CD4-positive, alpha-beta T cell treated with Interleukin-2 at 100 ng/mL for 4 hours (primary cell): ENCODE results near the gene CTIF.
"Not testable (repeated sequence)": the region's sequence is repeated elsewhere in the genome, so short reads cannot be mapped to it uniquely, and the experiment has no call there.

Experiments used
- DNase-seq: peaks from one replicate; pipeline ENCODE4 v3.0.0-alpha.2; 2020; ENCODE audit warnings: low spot score

Gene CTIF

DNA sequence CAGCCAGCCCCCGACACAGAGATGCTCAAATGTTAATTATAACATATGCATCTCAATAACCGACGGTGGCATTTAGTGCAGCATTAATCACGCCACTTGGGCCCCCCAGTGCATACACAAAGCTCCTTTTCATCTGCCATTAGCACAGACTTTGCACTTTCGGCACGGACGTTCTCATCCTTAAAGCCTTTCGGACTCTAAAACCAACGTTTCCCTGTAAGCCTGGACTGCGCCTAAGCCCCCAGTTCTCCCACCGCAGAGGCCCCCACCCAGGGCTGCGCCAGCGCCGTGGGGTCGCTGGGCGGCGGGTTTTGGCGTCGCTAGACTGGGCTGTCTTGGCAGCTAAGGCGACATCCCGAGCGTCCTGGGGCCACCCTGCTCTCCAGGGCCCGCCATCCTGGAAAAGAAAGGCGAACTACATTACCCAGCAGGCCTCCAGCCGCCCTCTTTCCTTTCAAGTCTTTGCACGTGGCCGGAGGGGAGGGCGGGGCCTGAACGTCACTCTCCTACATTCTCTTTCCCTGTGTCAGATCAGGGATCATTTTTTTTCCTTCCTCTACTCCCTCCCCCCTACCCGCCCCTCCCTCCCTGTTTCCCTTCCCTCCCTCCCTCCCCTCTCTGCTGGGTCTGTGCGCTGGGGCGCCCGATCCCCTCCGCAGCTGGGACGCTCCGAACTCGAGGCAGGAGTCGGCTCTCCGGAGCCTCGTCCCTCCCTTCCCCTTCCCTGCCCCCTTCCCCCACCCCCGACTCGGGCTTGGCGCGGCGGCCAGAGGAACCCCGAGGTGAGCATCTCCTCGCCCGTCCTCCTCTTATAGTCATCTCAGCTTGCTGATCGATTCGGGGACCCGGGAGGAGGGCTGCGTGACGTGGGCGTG, at the start of gene CTIF:
Gene CTIF (plus strand): TSS at position 501 of the 875 bp plus-strand sequence. CDS start 80,535 bp downstream, outside the sequence.
- peak; percentile 58 for DNase-seq

DNA sequence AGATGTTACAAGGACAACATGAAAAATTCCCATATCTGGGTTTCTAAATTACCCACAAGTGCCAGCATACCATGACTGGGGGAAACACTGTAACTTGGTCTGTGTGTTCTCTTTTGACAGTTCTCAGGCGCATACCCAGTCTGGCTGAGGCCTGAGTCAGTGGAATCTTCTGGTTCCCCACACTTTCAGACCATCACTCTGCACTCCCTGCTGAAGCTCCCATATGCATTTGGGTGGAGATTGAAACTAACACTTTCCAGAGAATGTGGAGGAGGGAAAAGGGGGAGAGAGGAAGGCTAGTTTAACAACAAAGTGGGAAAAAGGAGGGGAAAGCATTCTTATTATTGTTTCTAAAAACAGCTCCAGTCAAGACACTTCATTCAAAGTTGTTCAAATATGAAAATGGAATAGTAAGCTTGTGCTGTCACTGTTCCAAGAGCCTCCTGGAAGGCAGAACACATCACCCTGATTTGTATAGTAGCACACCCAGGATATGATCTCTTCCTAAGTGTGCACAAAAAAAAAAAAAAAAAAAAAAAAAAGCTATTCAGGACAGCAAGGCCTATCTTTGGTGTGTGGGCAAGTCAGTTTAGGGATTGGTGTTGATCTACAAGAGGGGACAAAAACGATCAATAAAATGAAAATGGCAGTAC, 48.1 kb upstream of the CTIF start:
- DNase-seq, result no peak

DNA sequence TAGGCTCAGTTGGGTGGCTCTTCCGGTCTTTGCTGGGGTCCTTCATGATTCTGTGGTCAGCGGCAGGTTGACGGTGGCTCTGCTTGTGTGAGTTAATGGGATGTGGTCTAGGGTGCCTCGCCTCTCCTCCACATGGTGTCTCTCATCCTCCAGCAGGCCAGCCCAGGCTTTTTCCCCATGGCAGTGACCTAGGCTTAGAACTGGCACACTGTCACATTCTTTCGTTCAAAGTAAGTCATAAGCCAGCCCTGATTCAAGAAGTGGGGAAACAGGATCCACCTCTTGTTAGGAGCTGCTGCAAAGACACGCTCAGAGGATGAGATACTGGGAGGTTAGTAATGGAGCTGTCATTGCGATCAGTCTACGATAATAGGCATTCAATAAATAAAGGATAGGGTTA, 46.0 kb upstream of the CTIF start:
- no peak for DNase-seq

DNA sequence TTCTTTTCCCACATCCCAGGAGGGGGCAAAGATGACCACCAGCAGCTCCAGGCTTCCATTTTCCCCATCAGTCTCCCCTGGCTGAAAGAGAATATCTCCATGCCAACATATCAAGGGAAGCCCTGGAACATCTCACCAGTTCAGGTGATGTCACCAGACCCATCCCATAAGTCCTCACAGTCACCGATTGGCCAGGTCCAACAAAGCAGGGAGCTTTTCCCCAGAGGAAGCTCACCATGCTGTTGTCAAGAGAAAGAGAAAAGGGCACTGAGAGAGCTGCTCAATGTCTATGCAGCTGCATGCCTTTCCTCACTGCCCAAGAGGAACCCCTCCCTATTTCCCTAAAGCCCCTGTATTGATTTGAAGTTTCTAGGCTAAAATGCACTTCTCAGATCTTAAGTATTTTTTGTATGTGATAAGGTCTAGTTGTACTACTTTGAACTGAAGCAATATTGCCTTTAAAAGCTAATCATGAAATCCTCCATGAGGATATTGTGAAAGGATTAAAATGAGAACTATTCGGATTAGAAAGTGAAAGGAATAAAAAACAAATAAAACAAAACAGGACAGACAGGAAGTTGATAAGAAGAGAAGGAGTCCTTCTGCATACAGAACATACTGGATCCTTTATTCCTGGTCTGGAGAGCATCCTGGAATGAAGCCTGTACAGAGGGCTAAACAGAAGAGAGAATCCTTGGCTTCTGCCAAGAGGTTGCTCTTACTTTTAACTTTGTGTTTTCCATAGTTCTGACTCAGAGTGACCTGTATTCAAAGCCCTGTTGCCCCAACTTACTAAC, 45.2 kb upstream of the CTIF start:
- no peak for DNase-seq

DNA sequence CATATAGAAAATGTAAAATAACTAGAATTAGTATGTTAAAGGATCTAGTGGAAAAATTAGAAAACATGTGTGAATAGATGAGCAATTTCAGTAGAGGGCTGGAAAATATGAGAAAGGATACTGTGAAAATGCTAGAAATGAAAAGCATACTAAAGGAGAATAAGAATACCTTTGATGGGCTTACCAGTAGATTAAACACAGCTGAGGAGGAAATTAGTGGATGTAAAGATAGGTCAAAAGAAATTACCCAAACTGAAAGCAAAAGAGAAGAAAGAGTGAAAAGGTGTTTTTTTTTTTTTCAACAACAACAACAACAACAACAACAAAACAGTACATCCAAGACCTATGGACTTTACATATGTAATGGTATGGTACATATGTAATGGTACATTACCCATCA, 41.0 kb upstream of the CTIF start:
- DNase-seq, result no peak

DNA sequence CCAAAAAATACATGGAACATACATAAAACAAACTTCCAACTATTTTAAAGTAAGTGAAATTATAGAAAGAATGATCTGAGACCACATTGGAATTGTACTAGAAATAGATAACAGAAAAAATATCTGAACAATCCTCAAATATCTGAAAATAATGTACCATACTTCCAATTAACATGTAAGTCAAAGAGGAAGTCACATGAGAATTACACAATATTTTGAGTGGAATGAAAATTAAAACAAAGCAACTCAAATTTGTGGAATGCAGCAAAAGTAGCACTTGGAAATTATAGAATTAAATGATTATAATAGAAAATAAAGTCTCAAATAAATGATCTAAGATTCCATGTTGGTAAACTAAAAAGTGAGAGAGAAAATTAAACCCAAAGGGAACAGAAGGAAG, 38.3 kb upstream of the CTIF start:
- DNase-seq, result no peak

DNA sequence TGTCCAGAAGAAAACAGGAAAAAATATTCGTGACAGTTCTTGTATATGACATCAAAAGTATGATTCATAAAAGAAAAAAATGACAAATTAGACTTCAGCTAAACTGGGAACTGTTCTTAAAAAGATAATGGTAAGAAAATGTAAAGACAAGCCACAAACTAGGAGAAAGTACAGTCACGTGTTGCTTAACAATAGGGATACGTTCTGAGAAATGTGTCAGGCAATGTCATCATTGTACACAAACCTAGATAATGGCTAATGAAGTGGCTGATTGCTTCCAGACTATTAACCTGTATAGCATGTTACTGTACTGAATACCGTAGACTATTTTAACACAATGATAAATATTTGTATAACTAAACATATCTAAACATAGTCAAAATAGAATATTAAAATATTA, 35.9 kb upstream of the CTIF start:
- DNase-seq, result no peak

DNA sequence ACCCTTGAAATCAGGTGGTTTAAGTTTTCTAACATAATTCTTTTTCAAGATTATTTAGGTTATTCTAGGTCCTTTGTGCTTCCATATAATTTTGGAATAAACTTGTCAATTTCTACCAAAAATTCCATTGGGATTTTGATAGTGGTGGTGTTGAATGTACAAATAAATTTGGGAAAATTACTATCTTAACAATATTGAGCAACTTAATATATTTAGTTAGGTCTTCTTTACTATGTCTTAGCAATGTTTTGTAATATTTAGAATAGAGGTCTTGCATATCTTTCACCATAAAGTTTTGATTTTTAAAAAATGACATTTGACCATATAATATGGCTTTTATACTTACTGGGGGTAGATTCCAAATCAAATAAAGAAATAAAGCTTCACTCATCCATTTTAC, 34.0 kb upstream of the CTIF start:
- DNase-seq, result no peak

DNA sequence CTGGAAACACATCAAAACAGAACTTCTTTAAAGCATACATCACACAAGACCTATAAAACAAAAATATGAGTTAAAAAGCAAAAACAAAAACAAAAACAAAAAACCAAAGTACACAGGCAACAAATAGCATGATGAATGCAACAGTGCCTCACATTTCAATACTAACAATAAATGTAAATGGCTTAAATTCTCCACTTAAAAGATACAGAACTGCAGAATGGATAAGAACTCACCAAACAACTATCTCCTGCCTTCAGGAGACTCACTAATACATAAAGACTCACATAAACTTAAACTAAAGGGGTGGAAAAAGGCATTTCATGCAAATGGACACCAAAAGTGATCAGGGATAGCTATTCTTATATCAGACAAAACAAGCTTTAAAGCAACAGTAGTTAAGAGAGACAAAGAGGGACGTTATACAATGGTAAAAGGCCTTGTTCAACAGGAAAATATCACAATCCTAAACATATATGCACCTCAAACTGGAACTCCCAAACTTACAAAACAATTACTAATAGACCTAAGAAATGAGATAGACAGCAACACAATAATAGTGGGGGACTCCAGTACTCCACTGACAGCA, 31.8 kb upstream of the CTIF start:
- not testable (repeated sequence) for DNase-seq

DNA sequence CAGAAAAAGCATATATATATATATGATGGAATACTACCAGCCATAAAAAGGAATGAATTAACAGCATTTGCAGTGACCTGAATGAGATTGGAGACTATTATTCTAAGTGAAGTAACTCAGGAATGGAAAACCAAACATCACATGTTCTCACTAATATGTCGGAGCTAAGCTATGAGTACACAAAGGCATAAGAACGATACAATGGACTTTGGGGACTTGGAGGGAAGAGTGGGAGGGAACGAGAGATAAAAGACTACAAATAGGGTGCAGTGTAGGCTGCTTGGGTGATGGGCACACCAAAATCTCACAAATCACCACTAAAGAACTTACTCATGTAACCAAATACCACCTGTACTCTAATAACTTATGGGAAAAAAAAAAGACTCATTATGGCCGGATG, 26.3 kb upstream of the CTIF start:
- not testable (repeated sequence) for DNase-seq

DNA sequence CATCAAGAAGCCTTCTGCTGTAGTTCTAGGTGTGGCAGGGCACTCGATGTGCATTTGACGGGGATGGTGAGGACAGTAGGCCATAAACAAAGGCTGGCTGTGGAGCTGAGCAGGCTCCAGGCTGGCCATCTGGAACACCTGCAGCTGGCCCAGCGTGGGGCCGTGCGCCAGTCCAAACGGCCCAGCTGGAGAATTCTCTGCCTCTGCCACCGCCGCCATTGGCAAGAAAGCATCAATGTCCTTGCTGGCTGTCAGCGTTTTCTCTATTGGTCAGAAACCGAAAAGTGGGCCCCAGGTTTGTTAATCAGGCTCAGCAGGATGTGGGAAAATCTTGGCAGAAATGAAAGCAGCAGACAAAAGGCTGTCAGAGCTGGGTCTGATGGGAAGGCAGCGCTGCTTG, 24.0 kb upstream of the CTIF start:
- no peak for DNase-seq

DNA sequence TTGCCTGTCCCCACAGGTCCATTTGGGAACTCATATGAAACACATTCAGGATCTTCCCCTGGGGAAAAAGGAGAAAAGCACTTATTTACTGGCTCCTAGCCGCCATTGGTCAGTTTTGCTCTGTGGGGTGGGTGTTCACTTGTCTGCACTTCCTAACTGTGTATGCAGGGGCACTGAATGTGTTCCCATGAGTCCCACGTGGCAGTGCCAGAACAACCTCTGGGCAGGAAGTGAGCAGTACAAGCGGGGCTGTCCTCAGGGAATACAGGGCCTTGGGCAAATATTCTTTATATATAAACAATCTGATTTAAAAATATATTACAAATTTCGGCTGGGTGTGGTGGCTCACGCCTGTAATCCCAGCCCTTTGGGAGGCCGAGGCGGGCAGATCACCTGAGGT, 21.8 kb upstream of the CTIF start:
- no peak for DNase-seq

DNA sequence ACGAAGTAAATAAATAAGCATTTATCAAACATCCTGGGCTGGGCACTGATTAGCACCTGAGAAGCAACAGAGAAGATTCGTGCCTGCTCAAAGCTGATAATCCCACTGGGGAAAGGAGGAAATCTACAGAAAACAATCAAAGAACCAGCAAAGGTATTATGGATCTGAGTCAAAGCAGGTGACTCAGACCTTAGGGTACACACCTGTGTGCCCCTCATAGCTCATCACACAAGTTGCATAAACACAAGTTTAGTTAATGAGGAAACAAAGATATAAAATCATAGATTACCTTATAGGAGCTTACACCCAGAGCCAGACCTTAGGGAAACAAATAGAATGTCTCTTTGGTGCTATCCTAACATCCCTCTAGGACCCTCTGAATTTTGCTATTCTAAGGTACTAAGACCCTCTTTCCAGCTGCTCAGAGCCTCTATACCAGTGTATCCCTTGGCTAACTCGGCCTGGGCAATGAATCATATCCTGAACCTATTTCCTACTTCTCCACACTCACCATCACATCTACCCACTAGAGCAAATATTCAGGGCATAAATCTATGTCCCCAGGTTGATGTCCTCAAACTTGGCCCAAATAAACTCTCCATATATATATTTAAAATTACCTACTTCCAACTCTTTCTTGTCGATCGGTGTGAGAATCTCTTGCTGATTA, 19.3 kb upstream of the CTIF start:
- DNase-seq, result no peak

DNA sequence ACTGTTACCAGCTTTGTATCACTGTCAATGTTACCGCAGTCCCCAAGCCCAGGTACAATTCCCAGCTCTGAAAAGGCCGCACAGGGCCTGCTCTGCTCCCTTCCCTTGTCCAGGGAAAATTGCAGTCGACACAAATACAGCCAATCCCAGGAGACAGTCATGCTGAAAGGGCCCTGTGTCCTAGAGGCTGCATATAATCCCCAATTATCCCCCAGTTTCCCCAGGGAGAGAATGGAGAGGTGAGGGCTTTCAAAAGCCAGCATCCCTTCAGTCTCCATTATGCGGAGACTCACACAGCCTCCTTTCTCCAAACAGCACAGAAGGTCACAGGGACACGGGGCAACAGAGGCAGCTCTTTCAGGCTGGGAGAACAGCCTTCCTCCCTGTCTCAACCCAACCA, 17.1 kb upstream of the CTIF start:
- no peak for DNase-seq

DNA sequence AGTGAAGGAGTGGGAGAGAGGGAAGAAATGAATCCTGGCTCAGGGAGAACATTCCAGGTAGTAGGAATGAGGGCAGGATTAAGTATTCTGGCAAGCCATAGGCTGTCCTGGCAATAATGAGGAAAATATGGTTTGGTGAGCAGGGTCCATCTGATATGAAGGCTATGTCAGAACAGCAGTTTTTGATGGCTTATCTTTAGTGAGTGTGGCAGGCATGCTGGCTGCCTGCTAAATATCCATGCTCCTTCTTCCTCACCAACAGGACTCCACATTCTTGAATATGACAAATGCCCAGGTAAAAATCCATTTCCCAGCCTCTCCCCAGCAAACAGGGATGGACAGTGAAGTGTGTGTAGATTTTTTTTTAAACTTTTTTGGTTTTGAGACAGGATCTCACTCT, 13.2 kb upstream of the CTIF start:
- no peak for DNase-seq

DNA sequence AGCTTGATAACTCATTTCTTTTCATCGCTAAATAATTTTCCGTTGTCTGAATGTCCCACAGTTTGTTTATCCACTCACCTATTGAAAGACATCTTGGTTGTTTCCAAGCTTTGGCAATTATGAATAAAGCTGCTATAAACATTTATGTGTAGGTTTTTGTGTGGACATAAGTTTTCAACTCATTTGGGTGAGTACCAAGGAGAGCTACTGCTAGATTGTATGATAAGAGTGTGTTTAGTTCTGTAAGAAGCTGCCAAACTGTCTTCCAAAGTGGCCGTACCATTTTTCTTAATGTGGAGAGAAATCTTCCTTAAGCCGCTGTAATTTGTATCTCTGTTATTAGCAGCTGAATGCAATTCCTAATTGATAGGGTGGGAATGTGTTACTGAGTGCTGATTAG, 11.4 kb upstream of the CTIF start:
- no peak for DNase-seq

DNA sequence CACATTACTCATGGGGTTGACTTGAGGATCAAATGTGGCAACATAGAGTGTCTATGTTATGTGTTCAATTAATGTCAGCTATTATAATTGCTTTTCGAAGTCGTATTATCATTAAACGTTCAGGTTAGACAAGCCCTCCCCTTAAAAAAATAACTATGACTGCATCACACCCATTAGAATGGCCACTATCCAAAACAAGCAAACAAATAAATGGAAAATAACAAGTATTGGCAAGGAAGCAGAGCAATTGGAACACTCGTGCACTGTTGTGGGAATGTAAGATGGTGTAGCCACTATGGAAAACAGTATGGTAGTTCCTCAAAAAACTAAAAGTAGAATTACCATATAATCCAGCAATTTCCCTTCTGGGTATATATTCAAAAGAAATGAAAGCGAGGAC, 10.0 kb upstream of the CTIF start:
- DNase-seq, result no peak

DNA sequence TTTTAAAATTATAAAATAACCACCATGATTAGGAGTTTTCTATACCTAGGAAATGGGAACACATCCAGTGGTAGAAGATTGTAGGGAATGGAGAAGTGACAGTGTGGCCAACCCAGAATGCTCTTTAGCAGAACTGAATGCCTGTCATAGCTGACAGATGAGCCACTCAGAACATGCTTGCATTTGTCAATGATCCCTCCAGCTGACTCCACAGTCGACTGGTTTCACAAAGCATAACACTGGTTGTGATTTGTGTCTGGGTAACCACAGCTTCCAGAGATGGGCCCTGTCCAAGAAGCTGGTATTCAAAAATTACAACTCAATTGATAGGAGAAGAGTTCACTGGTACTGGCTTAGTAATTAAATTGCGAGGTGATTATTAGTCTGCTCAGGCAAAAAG, 9.0 kb upstream of the CTIF start:
- DNase-seq, result no peak

DNA sequence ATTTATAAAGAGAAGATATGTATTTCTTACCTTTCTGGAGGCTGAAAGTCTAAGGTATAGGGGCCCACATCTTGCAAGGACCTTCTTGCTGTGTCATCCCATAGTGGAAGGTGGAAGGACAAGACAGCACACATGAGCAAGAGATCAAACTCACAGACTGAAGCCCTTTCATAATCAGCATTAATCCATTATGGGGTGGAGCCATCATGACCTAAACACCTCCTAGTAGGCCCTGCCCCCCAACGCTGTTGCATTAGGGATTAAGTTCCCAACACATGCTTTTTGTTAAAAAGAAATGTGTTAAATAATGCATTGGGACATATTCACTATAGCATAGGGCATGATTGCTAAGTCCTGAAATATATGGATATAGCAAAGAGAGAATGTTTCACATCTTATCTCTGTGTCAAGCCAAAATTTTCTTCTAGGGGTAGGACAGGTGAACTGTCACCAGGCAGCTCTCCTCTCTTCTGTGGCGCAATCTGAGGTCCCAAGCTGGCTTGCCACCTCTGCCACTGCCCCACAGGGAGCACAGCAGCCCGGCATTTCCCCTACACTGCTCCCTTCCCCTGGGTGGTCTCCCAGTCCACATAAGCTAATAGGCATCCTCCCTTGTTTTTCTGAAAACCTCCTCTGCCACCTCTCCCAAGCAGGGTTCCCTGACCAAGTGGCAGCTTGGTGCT, 8.3 kb upstream of the CTIF start:
- no peak for DNase-seq

DNA sequence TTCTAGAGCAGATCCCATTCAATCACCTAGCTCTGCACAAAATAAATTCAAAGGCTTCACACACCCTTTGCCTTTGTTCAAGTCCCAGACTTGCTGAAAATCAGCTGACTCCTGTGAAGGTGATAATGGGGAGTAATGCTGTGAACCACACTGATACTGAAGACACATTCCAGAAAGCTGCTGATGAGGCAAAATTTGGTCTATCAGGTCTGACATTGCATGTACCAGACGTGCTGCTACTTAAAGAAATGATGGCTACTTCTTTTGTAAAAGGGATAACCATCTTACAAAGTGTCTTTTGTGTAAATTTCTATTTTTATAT, 7.8 kb upstream of the CTIF start:
- no peak for DNase-seq

DNA sequence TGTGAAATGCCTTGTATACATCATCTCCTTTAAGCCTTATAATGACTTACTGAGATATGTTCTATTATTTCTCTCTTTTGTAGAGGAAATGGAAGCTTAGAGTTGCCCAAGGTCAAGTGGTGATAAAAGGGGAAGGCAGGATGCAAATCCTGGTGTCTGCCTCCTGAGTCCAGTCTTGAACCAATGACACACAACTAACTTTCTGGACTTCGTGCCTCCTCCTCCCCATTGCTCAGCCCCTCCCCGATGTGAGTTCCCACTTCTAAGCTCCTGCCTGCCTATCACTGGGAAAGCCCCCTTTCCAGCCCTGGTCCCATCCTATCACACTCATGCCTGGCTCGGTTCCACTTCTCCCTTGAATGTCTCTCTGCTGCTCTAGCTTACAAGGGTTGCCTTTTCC, 6.9 kb upstream of the CTIF start:
- DNase-seq, result no peak
